Activated CD4-positive, alpha-beta T cell treated with anti-CD3 and anti-CD28 coated beads, Interleukin-2, amount 50 U/mL, for 24 hours (primary cell): ENCODE results near the gene ZFAND2A.

ENCODE experiments used
- DNase-seq, 2 donors: peaks; one replicate each; pipeline ENCODE4 v3.0.0-alpha.2; 2020; ENCODE audit warnings: low read depth in 1 of 2, low spot score in 1 of 2

The ZFAND2A gene

GRCh38 chr7:1109581-1110310 is 50.2 kb downstream of the ZFAND2A start:
- no peak for DNase-seq

GRCh38 chr7:1108264-1108920 is 51.6 kb downstream of the ZFAND2A start:
- DNase-seq, result no peak

- DNase-seq, result no peak
Observed at GRCh38 chr7:1106793-1107421, 53.1 kb downstream of the ZFAND2A start.

DNA sequence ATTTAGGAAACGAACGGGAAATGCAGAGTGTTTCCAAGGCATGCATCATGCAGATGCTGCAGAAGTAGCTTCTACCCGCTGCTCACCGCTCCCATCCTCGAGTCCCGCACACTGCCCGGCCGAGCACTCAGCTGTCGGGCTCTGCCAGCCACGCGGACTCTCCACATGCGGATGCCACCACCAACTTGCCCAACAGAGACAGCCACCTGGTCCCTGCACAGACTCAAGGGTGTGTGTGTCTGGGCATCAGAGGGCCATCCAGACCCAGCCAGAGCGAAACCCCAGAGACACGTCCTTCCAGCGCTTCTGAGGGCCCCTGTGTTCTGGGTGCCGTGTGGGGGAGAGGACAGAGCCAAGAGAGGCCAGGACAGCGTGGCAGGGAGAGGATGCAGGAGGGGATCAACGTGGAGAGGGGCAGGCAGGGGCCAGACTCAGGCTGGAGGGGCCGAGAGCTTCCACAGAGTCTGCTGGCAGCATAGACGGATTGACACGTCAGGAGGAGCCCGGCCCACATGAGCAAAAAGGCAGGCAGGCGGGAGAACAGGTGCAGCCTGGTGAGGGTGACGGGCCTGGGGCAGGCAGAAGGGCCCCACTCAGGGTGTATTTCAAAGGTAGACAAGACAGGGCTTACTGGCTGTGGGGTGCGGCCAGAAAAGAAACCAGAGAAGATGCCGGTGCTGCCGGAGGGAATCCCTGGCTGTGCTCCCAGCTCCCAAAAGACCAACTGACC is 53.8 kb downstream of the ZFAND2A start:
- no peak for DNase-seq

- DNase-seq, result no peak
Observed at GRCh38 chr7:1105189-1105588, 54.8 kb downstream of the ZFAND2A start.

DNA sequence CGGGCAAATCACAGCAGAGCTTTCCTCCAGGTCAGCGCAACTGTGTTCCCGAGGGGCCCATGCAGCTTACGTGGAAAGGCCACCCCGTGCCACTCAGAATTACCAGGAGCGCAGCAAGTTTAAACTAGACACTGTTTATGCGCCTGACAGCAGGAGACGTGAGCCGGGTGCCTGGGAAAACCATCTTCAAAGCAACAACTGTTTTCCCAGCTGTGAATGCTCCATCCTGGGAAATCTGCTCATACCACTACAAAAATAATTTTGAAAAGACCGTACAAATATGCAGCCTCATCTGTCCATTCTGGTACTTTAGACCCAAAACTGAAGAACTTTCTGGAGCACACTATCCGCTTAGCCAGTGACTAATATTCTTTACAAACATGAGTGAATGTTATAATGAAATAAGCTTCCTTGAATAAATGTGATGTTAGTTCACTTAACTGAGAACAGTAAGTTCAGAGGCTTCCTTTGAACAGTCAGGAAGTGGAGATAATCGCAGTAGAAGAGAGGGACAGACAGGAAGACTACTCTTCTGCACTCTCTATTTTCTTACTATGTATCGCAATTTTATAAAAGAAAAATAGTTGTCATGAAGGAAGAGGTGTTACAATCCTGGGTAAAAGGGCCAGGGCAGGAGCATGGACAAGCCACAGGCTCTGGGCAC is 55.3 kb downstream of the ZFAND2A start:
- no peak for DNase-seq

DNA sequence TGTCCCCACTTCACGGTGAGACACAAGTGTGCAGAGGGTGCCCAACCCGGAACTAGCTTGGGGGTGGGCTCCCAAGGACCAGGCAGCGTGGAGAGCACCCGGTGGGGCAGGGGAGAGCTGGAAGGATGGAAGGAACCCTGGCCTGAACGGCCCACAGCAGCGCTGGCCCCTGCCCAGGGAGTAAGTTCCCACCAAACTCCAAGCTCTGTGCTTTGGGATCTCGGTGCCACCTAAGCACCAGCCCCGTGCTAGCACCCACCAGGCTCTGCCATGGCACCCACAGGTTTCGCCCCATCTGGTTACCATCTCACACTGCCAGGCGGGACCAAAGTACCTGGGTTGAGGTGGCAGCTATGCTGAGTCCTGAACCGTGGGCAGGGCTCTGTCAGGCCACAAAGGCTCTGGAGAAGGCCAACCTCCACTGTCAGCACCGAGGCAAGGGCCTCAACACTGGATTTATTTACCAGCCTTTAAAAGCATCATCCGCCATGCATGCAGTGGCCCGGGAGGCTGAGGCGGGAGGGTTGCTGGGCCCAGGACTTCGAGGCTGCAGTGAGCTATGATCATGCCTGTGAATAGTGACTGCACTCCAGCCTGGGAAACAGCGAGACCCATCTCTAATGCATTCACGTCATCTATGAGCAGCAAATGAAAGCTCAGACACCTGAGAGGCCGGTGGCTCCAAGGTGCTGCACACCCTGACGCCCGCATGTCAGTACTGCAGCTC is 56.0 kb downstream of the ZFAND2A start:
- no peak for DNase-seq

DNA sequence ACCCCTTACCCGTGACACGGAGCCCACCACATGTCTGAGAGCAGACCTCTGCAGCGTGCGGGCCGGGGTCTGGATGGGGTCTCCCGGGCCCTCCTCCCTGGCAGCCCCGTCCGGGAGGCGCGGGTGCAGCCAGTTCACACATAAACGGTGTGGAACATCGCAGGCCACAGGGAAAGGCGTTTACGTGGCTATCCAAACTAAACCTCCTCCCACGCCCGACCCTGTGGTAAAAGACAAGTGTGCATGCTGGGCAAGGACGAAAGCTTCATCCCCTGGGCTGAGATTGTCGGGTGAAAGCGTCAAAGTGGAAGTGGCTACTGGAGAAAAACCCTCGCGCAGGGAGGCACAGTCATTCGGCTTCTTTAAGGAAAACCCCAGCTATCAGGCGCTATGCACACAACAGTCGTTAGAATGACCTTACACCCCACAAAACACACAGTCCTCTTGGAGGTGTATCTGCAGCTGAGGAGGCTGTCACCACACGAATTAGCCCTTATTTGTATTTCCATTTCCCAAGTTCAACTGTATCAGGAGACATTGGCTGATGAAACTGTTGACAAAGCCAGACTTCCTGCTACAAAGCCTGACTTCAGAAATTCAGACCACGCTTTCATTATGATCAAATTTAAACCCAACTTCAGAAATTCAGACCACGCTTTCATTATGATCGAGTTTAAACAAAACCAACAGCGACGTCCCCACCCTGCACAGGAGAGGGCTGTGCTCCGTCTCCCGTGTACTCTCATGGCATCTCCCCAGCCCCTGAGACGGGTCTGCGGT is 56.8 kb downstream of the ZFAND2A start:
- no peak for DNase-seq
